CD4-positive, alpha-beta T cell treated with Interleukin-17A for 1 hour (primary cell): Measurements from ENCODE around the gene PID1.

Experiments
- DNase-seq: peaks from one replicate; pipeline ENCODE4 v3.0.0-alpha.2; 2020

The PID1 gene

DNA sequence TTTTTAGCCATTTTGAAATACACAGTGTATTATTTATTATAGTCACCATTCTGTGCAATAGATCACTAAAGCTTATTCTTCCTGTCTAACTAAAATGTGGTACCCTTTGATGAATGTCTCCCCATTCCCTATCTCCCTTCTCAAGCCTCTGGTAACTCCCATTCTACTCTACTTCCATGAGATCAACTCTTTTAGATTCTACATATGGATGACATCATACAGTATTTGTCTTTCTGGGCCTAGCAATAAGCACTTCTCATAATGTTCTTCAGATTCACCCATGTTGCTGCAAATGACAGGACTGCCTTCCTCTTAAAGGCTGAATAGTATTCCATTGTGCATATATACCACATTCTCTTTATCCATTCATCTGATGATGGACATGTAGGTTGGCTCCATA is 210.9 kb downstream of the PID1 start:
- no peak for DNase-seq

DNA sequence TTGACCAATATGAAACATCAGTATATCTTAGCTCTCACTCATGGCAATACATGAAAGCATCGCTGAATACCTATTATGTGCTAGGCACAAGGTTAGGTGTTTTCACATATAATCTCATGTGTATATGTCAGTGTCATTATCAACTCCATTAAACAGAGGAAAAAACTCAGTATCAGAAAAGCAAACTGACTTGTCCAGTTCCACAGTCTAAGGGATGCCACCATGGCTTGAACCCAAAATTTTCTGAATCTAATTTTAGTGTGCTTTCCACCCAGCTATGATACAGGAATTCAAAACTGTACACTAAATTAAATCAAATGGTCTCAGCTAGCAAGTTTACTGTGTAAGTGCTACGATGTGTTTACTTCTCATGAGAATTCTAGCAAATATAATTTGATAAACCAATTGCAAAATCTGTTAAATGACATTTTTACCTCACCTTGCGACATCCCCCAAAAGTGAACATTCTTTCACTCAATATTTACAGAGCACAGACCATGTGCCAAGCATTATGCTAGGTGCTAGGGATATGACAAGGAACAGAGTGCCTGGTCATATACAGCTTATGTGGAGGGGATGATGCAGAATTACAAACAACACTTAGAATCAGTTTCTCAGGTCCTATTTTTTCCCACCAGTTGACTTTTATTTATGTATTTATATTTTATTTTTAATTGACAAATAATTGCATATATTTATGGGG is 211.6 kb downstream of the PID1 start:
- no peak for DNase-seq

DNA sequence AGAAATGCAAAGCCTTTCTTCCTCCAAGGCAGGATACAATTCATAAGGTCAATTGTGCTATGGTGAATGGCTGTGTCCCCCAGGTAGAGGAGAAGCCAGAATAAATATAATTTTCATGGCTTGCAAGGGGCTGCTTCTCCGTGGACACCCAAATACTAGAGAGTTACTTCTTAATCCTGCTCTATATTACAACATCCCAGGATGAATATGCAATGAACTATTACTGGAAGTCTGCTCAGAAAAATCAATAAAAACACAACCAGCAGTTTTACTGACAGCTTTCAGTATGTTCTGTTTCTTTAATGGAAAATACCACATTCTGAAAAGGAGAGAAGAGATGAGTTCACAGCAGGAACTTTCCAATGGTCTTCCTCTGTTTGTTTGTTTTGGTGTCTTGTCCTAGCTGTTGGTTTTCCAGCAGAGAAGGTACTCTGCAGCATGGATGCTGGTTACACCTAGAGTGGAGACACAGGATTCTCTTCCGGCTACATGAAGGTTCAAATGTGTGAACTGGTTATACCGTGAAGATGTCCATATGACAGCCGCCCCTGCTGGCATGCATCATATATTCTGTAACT is 213.0 kb downstream of the PID1 start:
- DNase-seq, result no peak

DNA sequence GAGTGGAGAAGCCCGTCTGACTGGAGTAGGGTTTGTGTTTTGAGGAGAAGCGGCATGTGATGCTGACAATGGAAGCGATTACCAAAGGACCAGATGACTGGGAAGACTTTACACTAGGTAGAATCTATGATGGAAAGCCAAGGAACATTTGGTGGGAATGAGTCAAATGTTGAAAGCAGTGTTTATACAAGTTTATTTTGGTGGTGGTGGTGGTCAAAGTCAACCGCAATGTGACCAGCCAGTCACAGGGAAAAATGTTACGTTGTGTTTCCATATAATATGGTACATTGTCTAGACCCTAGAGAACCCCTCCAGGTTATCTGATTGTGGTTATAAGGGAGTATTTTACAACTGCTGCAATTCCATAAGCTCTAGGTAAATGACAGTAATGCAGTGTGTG is 216.8 kb downstream of the PID1 start:
- no peak for DNase-seq

DNA sequence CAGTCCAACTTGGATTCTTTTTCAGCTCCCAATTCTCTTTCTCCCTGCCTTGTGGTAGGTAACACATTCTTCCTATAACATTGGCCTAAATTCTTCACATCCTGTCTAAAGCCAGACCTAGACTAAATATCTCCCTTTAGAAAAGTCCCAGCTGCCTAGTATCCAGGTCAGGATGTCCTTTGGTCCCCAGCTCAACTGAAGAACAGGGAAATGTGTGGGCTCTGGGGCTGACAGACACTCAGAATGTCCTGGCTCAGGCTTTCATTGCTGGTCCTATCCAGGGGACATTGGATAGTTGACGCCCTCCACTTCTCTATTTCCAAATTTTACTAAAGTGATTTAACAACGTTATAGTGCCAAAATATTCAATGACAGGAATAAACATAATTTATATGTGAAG is 219.3 kb downstream of the PID1 start:
- DNase-seq, result no peak

GRCh38 chr2:229050133-229050532 is 221.0 kb downstream of the PID1 start:
- no peak for DNase-seq

- no peak for DNase-seq
Measured at GRCh38 chr2:229048134-229048533, 223.0 kb downstream of the PID1 start.

DNA sequence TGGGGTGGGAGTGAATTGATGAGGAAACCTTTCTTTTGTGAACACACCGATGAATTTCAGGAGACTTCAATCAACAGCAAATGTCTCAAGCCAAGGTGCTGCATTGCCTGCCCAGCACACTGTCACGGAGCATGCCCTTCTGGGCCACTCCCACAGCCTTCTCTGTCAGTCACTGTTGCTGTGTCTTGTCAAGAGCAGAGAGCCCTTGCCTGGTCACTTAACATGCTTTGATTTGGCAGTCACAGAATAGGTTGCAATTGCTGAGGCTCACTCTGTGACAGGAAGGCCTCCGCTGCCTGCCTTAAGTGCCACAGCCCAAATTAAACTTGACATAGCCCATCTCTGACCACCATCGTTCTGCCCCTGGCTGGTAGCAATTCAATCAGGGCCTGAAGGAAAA is 225.4 kb downstream of the PID1 start:
- DNase-seq, result no peak

DNA sequence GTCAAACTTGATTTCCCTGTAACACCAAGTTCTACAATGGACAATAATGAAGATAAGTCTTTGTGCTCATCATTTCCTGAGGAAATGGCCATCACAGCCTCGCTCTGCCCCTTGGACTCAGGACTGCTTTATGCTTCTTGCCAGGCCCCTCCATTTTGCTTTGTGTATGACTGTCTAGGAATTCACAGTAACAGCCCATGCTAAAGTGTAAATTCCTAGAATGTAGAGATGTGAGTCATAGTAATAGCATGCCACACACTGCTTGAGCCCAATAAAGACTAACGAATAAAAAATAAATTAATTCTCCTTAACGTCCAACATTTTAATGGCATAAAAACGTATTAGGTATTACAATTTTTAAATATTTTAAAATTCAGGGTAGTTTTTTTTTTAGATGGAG is 226.5 kb downstream of the PID1 start:
- DNase-seq, result no peak

- DNase-seq, result no peak
Measured at GRCh38 chr2:229043681-229044080, 227.4 kb downstream of the PID1 start.

- DNase-seq, result no peak
Measured at GRCh38 chr2:229042349-229042748, 228.7 kb downstream of the PID1 start.

- no peak for DNase-seq
Measured at GRCh38 chr2:229041691-229042090, 229.4 kb downstream of the PID1 start.

- DNase-seq, result no peak
Measured at GRCh38 chr2:229037621-229038020, 233.5 kb downstream of the PID1 start.

- DNase-seq, result no peak
Measured at GRCh38 chr2:229033816-229034215, 237.3 kb downstream of the PID1 start.

- DNase-seq, result no peak
Measured at GRCh38 chr2:229032608-229033234, 238.4 kb downstream of the PID1 start.

- no peak for DNase-seq
Measured at GRCh38 chr2:229027353-229028105, 243.6 kb downstream of the PID1 start.

DNA sequence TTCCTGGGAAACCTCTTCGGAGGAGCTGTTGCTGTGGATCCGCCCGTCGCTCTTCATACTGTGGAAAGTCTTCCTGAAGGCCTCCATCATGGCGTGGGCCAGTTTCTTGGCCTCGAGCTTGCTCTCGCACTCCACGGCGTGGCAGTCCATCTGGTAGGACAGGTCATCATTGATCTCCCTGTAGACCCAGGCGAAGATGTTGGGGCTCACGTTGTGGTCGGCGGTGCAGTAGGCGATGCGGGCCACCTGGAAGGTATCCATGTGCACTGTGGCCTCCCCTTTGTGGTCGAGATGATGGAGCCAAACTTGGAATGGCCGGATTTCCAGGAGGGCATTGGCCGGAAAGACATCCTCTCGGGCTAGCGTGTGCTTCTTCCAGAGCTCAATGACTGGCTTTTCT is 245.4 kb downstream of the PID1 start:
- no peak for DNase-seq

GRCh38 chr2:229022652-229023051 is 248.4 kb downstream of the PID1 start:
- no peak for DNase-seq

- DNase-seq, result no peak
Measured at GRCh38 chr2:229022071-229022470, 249.0 kb downstream of the PID1 start.

- no peak for DNase-seq
Measured at GRCh38 chr2:229009816-229010215, 261.3 kb downstream of the PID1 start.

DNA sequence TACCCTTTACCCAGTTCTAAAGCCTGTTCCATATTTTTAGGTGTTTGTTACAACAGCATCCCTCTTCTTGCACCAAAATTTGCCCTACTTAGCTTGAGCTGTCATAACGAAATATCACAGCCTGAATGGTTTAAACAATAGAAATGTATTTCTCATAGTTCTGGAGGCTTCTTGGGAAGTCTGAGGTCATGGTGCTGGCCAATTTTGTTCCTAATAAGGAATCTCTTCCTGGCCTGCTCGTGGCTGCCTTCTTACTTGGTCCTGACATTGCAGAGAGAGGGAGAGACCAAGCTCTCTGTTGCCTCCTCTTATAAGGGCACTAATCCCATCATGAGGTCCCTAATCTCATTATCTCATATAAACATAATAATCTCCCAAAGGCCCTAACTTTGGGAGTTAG is 267.8 kb downstream of the PID1 start:
- no peak for DNase-seq

GRCh38 chr2:229001196-229001595 is 269.9 kb downstream of the PID1 start:
- no peak for DNase-seq

- DNase-seq, result no peak
Measured at GRCh38 chr2:228999326-228999725, 271.8 kb downstream of the PID1 start.

DNA sequence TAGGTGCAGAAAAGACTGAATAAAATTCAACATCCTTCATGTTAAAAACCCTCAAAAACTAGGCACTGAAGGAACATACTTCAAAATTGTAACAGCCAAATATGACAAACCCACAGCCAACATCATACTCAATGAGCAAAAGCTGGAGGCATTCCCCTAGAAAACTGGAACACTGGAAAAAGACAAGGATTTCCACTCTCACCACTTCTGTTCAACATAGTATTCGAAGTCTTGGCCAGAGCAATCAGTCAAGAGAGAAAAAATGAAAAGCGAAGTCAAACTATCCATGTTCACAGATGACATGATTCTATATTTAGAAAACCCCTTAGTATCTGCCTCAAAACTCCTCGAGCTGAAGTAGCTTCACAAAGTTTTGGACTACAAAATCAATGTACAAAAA is 282.3 kb downstream of the PID1 start:
- no peak for DNase-seq
